ENCODE results near the gene DRC7. TPM values are rescaled to one million over a fixed set of nuclear protein-coding genes. Genes with fewer than 3 reads are reported as not detected.

DRC7 gene
- total RNA-seq, 1 donor from 2014 or later = not detected

DNA sequence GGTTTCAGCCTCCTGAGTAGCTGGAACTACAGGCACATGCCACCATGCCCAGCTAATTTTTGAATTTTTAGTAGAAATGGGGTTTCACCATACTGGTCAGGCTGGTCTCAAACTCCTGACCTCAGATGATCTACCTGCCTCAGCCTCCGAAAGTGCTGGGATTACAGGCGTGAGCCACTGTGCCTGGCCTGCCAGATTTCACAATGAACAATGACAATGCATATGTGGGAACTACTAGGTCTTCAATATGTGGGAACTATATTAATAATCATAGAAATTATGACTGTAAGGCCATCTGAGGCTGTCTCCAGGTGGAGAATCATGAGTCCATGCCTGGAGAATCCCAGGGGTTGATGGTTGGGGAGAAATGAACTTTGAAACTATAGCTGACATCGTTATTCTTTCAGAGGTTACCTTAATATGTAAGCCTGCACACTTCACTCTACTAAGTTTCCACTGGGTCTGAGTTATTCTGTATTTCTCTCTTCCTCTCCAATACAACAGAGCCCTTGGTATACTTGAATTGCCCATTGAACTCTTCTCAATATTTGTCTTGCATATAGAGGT, 7.2 kb upstream of the DRC7 start:
- no peak for DNase-seq
- no peak for ATAC-seq (ENCODE audit: poor library complexity)
- intact Hi-C loops (cut with DNase I) = no loop called here

- intact Hi-C loops (cut with DNase I) = no loop called here
- DNase-seq (no peak), ATAC-seq (ENCODE audit: poor library complexity) (no peak)
Measured at GRCh38 chr16:57688487-57688986, 6.1 kb upstream of the DRC7 start.

- ATAC-seq (ENCODE audit: poor library complexity) (no peak), DNase-seq (no peak)
- intact Hi-C loops (cut with DNase I) = no loop called here
Measured at GRCh38 chr16:57688987-57689761, 5.4 kb upstream of the DRC7 start.

GRCh38 chr16:57689762-57690558, 4.6 kb upstream of the DRC7 start:
- intact Hi-C loops (cut with DNase I) = no loop called here
- ATAC-seq (ENCODE audit: poor library complexity) = peak; percentile 20
- no peak for DNase-seq

DNA sequence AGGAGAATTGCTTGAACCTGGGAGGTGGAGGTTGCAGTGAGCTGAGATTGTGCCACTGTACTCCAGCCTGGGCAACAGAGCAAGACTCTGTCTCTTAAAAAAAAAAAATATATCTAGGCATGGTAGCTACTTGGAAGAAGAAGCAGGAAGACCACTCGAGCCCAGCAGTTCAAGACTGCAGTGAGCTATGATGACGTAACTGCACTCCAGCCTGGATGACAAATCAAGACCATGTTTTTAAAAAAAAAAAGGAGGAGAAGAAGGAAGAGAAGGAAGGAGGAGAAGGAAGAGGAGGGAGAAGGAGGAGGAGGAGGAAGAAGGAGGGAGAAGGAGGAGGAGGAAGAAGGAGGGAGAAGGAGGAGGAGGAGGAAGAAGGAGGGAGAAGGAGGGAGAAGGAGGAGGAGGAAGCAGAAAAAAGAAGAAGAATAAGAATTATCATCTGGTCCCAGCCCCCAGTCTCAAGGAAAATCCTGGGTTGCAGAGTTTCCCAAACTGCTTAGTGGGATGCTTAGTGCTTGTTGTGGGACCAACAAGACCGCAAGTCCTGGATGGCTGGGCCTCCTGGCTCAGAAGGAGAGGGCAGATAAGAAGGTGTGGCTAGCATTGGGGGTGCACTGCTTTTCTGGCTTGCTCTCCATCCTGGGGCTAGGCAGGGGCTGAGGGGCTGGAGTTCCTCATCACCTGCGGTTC, 3.7 kb upstream of the DRC7 start:
- intact Hi-C loops (cut with DNase I) = no loop called here
- no peak for ATAC-seq (ENCODE audit: poor library complexity)
- no peak for DNase-seq

- ATAC-seq (ENCODE audit: poor library complexity) (no peak), DNase-seq (no peak)
- intact Hi-C loops (cut with DNase I) = no loop called here
Measured at GRCh38 chr16:57692636-57693035, 2.0 kb upstream of the DRC7 start.

DNA sequence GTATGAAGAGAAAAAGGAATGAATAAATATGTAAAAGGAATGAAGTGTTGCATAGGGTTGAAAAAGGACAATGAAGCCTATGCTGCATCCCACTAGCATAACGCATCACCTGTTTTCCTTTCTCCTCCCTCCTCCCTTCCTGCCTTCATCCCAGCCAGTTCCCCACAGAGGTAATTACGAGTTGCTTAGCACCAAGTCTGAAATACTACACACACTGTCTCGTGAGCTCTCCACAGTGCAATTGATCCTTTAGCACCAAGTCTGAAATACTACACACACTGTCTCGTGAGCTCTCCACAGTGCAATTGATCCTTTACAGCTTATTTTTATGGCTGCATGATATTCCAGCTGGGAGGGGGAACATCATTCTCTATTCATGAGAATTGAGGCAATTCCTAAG, 1.1 kb upstream of the DRC7 start:
- no peak for DNase-seq
- intact Hi-C loops (cut with DNase I) = no loop called here
- ATAC-seq (ENCODE audit: poor library complexity) = no peak

DNA sequence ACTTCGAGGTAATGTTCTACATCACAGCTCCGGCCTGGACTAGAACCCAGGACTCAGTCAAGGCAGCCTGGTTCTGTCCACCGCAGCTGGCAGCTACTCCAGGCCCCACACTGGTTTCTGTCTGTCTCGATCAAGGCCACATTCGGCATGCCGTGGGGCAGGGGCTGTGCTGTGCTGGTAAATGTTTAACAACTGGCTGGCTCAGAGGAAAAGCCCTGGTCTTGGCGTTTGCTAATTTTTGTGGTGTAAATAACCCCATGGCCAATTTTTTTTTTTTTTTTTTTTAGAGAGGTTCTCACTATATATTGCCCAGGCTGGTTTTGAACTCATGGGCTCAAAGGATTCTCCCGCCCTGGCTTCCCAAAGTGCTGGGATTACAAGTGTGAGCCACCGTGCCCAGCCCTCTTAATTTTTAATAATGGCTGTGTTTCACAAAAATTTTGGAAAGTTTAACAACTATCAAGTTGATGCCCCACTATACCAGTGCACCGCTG, 328 bp upstream of the DRC7 start:
- DNase-seq = no peak
- intact Hi-C loops (cut with DNase I) = no loop called here
- ATAC-seq (ENCODE audit: poor library complexity) = no peak

GRCh38 chr16:57695680-57696069, 1.1 kb downstream of the DRC7 start:
- intact Hi-C loops (cut with DNase I) = no loop called here
- no peak for DNase-seq
- no peak for ATAC-seq (ENCODE audit: poor library complexity)

GRCh38 chr16:57696240-57696639, 1.6 kb downstream of the DRC7 start:
- intact Hi-C loops (cut with DNase I) = no loop called here
- DNase-seq (no peak), ATAC-seq (ENCODE audit: poor library complexity) (no peak)

DNA sequence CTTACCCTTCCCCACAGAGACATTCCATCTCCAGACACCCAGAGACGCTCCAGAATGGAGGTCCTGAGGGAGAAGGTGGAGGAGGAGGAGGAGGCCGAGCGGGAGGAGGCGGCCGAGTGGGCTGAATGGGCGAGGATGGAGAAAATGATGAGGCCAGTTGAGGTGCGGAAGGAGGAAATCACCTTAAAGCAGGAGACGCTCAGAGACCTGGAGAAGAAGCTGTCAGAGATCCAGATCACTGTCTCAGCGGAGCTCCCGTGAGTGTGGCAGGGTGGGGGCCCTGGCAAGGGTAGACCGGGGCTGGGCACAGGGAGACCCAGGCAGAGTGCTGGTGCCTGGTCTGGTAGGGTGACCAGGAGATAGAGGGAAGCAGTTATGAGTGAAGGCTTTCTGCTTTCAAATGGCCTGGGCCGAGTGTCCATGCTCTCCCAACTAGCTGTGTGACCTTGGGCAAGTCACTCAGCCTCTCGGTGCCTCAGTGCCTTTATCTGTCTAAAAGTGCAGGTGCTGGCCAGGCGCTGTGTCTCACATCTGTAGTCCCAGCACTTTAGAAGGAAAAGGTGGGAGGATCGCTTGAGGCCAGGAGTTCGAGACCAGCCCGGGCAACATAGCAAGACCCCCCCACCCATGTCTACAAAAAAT, 3.4 kb downstream of the DRC7 start:
- intact Hi-C loops (cut with DNase I) = no loop called here
- ATAC-seq (ENCODE audit: poor library complexity) = no peak
- no peak for DNase-seq

- intact Hi-C loops (cut with DNase I) = no loop called here
- ATAC-seq (ENCODE audit: poor library complexity) (no peak), DNase-seq (no peak)
Measured at GRCh38 chr16:57698812-57699405, 4.3 kb downstream of the DRC7 start.

DNA sequence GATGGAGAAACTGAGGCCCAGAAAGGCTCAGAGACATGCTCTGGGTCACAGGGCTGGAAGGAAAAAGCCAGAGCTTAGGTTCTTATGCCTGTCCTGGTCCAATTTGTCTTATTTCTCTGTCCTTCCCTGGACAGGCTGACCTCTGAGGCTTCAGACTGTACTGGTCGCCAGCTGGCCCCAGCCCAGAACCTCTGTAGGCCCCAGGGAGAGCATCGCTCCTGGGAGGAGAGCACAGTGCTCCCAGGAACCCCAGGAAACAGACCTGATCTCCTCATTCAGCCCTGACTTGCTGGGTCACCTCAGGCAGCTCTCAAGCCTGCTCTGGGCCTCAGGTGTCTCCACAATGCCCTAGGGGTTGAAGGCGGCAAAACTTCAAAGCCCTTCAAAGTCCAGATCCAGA, 4.9 kb downstream of the DRC7 start:
- intact Hi-C loops (cut with DNase I) = no loop called here
- no peak for DNase-seq
- ATAC-seq (ENCODE audit: poor library complexity) = no peak

DNA sequence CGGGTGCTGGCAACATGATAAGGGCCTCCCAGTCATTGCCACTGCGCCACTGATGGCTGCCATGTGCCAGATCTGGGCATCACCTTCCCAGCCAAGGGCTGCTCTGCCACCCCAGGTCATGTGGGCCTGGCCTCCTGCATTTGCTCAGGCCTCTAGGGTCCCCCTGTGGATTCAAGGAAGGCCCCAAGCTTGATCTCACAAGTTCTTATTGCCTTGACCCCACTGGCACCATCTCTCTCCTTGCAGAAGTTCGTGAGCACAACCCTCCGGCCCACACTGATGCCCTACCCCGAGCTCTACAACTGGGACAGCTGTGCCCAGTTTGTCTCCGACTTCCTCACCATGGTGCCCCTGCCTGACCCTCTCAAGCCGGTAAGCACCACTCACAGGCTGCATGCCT, 5.3 kb downstream of the DRC7 start:
- ATAC-seq (ENCODE audit: poor library complexity) = no peak
- intact Hi-C loops (cut with DNase I) = no loop called here
- DNase-seq = no peak

GRCh38 chr16:57700781-57701551, 6.4 kb downstream of the DRC7 start:
- DNase-seq (no peak), ATAC-seq (ENCODE audit: poor library complexity) (no peak)
- intact Hi-C loops (cut with DNase I) = no loop called here

DNA sequence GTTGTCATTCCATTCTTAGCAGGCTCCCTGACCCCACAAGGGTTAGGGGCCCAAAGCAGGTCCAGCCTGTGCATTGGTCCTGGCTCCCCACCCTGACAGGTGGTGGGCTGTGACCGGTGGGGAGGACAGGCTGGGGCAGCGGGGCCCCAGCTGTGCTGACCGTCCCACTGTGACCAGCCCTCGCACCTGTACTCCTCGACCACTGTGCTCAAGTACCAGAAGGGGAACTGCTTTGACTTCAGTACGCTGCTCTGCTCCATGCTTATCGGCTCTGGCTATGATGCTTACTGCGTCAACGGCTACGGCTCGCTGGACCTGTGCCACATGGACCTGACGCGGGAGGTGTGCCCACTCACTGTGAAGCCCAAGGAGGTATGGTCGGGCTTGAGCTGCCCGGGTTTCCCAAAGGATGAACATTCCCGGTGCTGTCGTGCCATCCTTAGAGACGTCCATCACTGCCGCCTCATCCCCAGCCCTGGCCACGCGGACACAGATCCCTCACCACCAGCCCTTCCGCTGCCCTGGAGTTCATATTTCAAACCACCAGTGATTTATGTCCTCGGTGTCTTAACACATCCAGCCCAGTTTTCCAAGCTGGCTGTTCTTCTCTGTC, 7.3 kb downstream of the DRC7 start:
- ATAC-seq (ENCODE audit: poor library complexity) (no peak), DNase-seq (no peak)
- intact Hi-C loops (cut with DNase I) = no loop called here

- DNase-seq = no peak
- intact Hi-C loops (cut with DNase I) = no loop called here
- ATAC-seq (ENCODE audit: poor library complexity) = no peak
Measured at GRCh38 chr16:57703416-57704010, 8.9 kb downstream of the DRC7 start.

All from Right ventricle myocardium superior (tissue), 1 donor.